ENCODE data around the gene CD84.

- TF ChIP-seq POLR2A (IDR thresholded peaks at IDR 0.05) (no peak), CTCF (IDR thresholded peaks at IDR 0.05) (no peak)
These were observed 37.5 kb downstream of the CD84 start for GRCh38 chr1:160541622-160542302.
